ENCODE measurements around the gene TRO. TPM values are rescaled to one million over a fixed set of nuclear protein-coding genes. Genes with fewer than 3 reads are reported as not detected.

Gene TRO
- 27.0 and 29.2 TPM in 2 replicates for total RNA-seq (2014; rRNA removed; shearing (Covaris generic))

GRCh38 chrX:54920610-54921426 is at the start of gene TRO:
Gene TRO, plus strand, starts transcription at chrX:54920824. Its CDS starts 1,423 bp downstream, at chrX:54922247.
- Histone ChIP-seq H3K36me3 (no peaks in the 10 kb centered on the region), H3K9me3 (replicated peaks) (no peaks in the 10 kb centered on the region), H3K4me1 (no peaks in the 10 kb centered on the region), H3K27ac (no peak within 1 kb of the TSS), H3K4me3 (peak within 1 kb of the TSS; percentile 63), H3K27me3 (no peaks in the 10 kb centered on the region)
- DNase-seq = peak; percentile 32 to 48

GRCh38 chrX:54885740-54886139 is 34.9 kb upstream of the TRO start:
- no peaks in the 10 kb centered on the region for H3K4me1 ChIP-seq
- DNase-seq = no peak
- H3K9me3 ChIP-seq (replicated peaks) = no peaks in the 10 kb centered on the region
- no peak overlapping the region for H3K27ac ChIP-seq
- H3K27me3 ChIP-seq = no peaks in the 10 kb centered on the region
- no peaks in the 10 kb centered on the region for H3K36me3 ChIP-seq
- no peak overlapping the region for H3K4me3 ChIP-seq

GRCh38 chrX:54891573-54891972 is 29.1 kb upstream of the TRO start:
- Histone ChIP-seq H3K9me3 (replicated peaks) (no peaks in the 10 kb centered on the region), H3K36me3 (no peaks in the 10 kb centered on the region), H3K27ac (no peak overlapping the region), H3K27me3 (no peaks in the 10 kb centered on the region), H3K4me3 (no peak overlapping the region), H3K4me1 (no peaks in the 10 kb centered on the region)
- peak; percentile 8 to 41 for DNase-seq

DNA sequence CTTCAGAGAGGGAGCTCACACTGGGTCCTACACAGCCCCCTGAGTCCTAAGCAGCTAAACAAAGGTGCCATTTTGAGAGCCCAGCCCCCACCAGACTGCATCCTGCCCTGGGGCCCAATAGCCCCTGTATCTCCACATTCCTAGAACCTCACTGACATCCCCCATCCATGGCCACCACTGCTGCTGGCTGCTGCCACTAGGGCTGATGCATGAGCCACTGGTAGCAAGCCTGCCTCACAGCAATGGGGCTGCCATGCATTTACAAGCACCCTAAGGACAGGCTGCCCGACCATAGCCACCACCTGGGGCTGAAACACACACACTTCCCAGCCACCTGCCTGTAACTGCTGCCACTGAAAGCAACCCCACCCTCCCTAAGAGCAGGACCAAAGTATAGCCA is 26.5 kb upstream of the TRO start:
- H3K27ac ChIP-seq = no peak overlapping the region
- no peaks in the 10 kb centered on the region for H3K9me3 ChIP-seq (replicated peaks)
- no peak for DNase-seq
- no peak overlapping the region for H3K4me3 ChIP-seq
- H3K4me1 ChIP-seq = no peaks in the 10 kb centered on the region
- no peaks in the 10 kb centered on the region for H3K36me3 ChIP-seq
- H3K27me3 ChIP-seq = no peaks in the 10 kb centered on the region

DNA sequence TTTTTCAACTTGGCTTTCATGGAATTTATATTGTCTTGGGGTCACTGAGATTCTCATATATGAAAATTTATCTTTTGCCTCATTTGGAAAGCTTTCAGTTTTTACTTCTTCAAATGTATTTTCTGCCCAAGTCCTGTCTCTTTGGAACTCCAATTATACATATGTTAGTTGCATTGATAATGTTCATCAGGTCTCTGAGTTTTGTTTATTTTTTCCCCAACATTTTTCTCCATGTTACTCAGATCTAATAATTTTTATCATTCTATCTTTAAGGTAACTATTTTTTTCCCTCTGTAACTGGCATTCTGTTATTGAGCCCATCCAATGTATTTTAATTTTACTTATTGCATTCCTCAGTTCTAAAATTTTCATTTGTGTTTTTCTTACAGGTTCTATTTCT is 10.7 kb upstream of the TRO start:
- Histone ChIP-seq H3K4me3 (no peak overlapping the region), H3K4me1 (no peaks in the 10 kb centered on the region), H3K27ac (no peak overlapping the region), H3K27me3 (no peaks in the 10 kb centered on the region), H3K36me3 (no peaks in the 10 kb centered on the region), H3K9me3 (replicated peaks) (no peaks in the 10 kb centered on the region)
- DNase-seq = no peak

- no peaks in the 10 kb centered on the region for H3K36me3 ChIP-seq
- no peaks in the 10 kb centered on the region for H3K27me3 ChIP-seq
- no peaks in the 10 kb centered on the region for H3K4me1 ChIP-seq
- no peak overlapping the region for H3K27ac ChIP-seq
- H3K4me3 ChIP-seq = peak overlapping the region; percentile 63
- H3K9me3 ChIP-seq (replicated peaks) = no peaks in the 10 kb centered on the region
- peak; percentile 75 to 82 for DNase-seq
Measured at GRCh38 chrX:54921427-54922021, 900 bp downstream of the TRO start.

GRCh38 chrX:54922547-54922946 is 1.9 kb downstream of the TRO start:
- Histone ChIP-seq H3K27me3 (no peaks in the 10 kb centered on the region), H3K4me3 (no peak overlapping the region), H3K9me3 (replicated peaks) (no peaks in the 10 kb centered on the region), H3K27ac (no peak overlapping the region), H3K4me1 (no peaks in the 10 kb centered on the region), H3K36me3 (no peaks in the 10 kb centered on the region)
- no peak for DNase-seq

- no peak for DNase-seq
- H3K4me3 ChIP-seq = no peak overlapping the region
- no peaks in the 10 kb centered on the region for H3K9me3 ChIP-seq (replicated peaks)
- H3K27me3 ChIP-seq = no peaks in the 10 kb centered on the region
- no peaks in the 10 kb centered on the region for H3K4me1 ChIP-seq
- no peaks in the 10 kb centered on the region for H3K36me3 ChIP-seq
- no peak overlapping the region for H3K27ac ChIP-seq
Measured at GRCh38 chrX:54923376-54923775, 2.8 kb downstream of the TRO start.

GRCh38 chrX:54926978-54927377 is 6.4 kb downstream of the TRO start:
- H3K4me1 ChIP-seq = no peaks in the 10 kb centered on the region
- no peaks in the 10 kb centered on the region for H3K36me3 ChIP-seq
- no peak for DNase-seq
- no peak overlapping the region for H3K27ac ChIP-seq
- H3K27me3 ChIP-seq = no peaks in the 10 kb centered on the region
- H3K9me3 ChIP-seq (replicated peaks) = no peaks in the 10 kb centered on the region
- no peak overlapping the region for H3K4me3 ChIP-seq

DNA sequence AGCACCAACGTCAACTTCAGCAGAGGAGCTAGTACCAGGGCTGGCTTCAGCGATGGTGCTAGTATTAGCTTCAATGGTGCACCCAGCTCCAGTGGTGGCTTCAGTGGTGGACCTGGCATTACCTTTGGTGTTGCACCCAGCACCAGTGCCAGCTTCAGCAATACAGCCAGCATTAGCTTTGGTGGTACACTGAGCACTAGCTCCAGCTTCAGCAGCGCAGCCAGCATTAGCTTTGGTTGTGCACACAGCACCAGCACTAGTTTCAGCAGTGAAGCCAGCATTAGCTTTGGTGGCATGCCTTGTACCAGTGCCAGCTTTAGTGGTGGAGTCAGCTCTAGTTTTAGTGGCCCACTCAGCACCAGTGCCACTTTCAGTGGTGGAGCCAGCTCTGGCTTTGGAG is 8.3 kb downstream of the TRO start:
- no peaks in the 10 kb centered on the region for H3K4me1 ChIP-seq
- no peak overlapping the region for H3K4me3 ChIP-seq
- H3K36me3 ChIP-seq = no peaks in the 10 kb centered on the region
- H3K27me3 ChIP-seq = no peaks in the 10 kb centered on the region
- no peaks in the 10 kb centered on the region for H3K9me3 ChIP-seq (replicated peaks)
- DNase-seq = no peak
- no peak overlapping the region for H3K27ac ChIP-seq

- no peaks in the 10 kb centered on the region for H3K27me3 ChIP-seq
- H3K27ac ChIP-seq = no peak overlapping the region
- no peak overlapping the region for H3K4me3 ChIP-seq
- H3K9me3 ChIP-seq (replicated peaks) = no peaks in the 10 kb centered on the region
- no peak for DNase-seq
- H3K4me1 ChIP-seq = no peaks in the 10 kb centered on the region
- H3K36me3 ChIP-seq = no peaks in the 10 kb centered on the region
Measured at GRCh38 chrX:54930291-54931049, 9.8 kb downstream of the TRO start.

DNA sequence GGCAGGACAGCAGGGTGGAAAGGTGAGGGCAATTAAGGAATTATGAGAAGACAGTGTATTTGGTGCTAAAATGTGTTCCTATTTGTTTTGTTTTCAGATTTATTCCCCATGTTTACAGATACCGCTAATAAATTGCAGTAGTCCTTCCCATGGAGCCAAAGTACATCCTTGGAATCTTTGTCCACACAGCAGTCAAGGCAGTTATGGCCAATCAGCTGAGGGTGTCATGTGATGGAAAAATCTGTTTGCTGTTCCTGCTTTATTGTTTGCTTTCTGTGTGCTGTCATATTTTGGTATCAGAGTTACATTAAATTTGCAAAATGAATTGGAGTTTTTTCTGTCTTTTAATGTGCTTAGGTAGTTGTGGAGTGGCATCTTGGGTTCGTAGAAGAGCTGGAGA is 10.5 kb downstream of the TRO start:
- DNase-seq = no peak
- H3K4me1 ChIP-seq = no peaks in the 10 kb centered on the region
- no peak overlapping the region for H3K27ac ChIP-seq
- no peaks in the 10 kb centered on the region for H3K27me3 ChIP-seq
- H3K36me3 ChIP-seq = no peaks in the 10 kb centered on the region
- no peak overlapping the region for H3K4me3 ChIP-seq
- H3K9me3 ChIP-seq (replicated peaks) = no peaks in the 10 kb centered on the region

DNA sequence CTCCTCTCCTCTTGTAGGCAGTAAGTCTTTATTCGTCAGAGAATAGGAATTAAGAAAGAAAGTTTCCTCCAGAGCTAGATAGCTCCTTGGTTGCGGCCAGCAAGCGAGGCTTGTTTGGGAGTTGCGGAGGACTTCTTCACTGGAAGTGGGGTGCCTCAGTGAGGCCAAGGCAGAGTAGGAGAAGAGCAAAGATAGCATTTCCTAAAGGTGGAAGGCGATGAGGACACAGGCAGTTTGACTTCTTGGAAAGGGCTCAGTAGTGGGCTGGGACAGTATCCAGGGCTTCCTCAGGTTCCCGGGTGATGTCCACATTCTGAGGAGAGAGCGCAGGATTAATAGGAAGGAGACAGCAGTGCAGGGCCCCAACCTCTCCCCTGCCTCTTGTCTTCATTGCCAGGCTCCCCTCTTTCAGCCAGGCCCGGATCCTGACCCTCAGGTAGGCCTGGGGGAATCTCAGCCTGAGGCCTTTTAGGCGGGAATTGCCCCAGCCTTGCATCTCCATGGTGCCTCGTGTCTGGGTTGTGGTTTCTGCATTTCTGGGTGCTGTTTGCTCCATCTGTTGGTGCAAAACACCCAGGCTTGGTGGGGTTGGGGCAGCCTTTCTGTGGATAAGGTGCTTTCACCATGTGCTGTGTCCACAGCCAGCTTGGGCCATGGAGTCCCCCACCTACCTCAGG is 12.7 kb downstream of the TRO start:
- H3K27ac ChIP-seq = no peak overlapping the region
- H3K27me3 ChIP-seq = no peaks in the 10 kb centered on the region
- no peak overlapping the region for H3K4me3 ChIP-seq
- no peak for DNase-seq
- no peaks in the 10 kb centered on the region for H3K4me1 ChIP-seq
- H3K9me3 ChIP-seq (replicated peaks) = no peaks in the 10 kb centered on the region
- no peaks in the 10 kb centered on the region for H3K36me3 ChIP-seq

DNA sequence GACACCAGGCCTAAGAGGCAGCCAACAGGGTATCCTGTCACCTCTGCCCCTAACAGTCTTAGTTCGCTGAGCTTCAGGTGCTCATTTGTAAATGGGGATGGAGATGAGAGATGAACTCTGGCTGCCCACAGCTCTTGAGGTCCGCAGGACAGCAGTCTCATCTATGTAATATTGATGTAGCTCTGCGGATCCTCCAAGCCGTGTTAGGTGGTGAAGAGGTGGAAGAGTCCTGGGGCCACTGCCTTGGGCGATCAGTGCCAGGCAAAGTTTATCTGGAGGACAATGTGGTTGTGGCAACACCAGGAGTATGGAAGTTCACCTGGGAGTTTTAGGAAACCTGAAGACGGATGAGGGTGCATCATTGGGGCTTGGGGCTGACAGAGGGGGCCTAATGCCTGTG is 13.4 kb downstream of the TRO start:
- H3K27me3 ChIP-seq = no peaks in the 10 kb centered on the region
- H3K9me3 ChIP-seq (replicated peaks) = no peaks in the 10 kb centered on the region
- H3K4me3 ChIP-seq = no peak overlapping the region
- H3K4me1 ChIP-seq = no peaks in the 10 kb centered on the region
- H3K27ac ChIP-seq = no peak overlapping the region
- DNase-seq = no peak
- H3K36me3 ChIP-seq = no peaks in the 10 kb centered on the region

DNA sequence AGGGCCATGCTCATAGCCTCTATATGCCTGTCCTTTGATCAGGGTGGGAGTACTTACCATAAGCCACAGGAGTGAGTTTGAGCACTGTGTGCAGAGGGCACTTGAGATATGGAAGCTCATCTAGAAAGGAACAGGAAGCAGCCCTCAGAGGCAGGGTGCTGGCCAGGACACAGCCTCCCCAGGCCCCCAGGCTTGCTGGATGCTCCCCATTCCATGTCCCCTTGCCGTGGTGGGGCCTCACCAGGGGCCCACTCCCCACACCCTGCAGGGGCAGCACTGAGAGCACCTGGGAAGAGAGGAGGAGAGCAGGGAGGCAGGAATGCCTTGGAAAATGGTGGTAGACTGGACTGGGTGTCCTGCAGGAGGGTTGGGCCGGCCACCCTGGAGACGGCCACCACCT is 14.3 kb downstream of the TRO start:
- Histone ChIP-seq H3K27ac (no peak overlapping the region), H3K4me1 (no peaks in the 10 kb centered on the region), H3K27me3 (no peaks in the 10 kb centered on the region), H3K9me3 (replicated peaks) (no peaks in the 10 kb centered on the region), H3K36me3 (no peaks in the 10 kb centered on the region), H3K4me3 (no peak overlapping the region)
- no peak for DNase-seq
